KMS-11 (cell line): ENCODE results near the gene TIAM1.

Source experiments
- H2AFZ ChIP-seq: fragments of 200-600 bp; sonication (generic); 2 replicates; pipeline ENCODE4 v1.6.1; 2016; ENCODE audit warnings: antibody characterized with exemption, mixed run types, low read depth
- H3K27ac ChIP-seq: fragments of 200-600 bp; sonication (generic); 2 replicates; pipeline ENCODE4 v1.6.1; 2016; ENCODE audit warnings: mild to moderate bottlenecking, mixed run types
- H3K27me3 ChIP-seq: fragments of 200-600 bp; sonication (generic); 2 replicates; pipeline ENCODE4 v1.6.1; 2017; ENCODE audit warnings: mild to moderate bottlenecking, low read depth, mixed run types, moderate library complexity; ENCODE audit not compliant: insufficient read depth
- H3K36me3 ChIP-seq: fragments of 200-600 bp; sonication (generic); 2 replicates; pipeline ENCODE4 v1.6.1; 2017; ENCODE audit warnings: mild to moderate bottlenecking, mixed run types; ENCODE audit not compliant: insufficient read depth
- H3K4me1 ChIP-seq: fragments of 200-600 bp; sonication (generic); 2 replicates; pipeline ENCODE4 v1.6.1; 2016; ENCODE audit warnings: mild to moderate bottlenecking, low read depth, mixed run types; ENCODE audit not compliant: poor library complexity, severe bottlenecking
- H3K4me2 ChIP-seq: fragments of 200-600 bp; sonication (generic); 2 replicates; pipeline ENCODE4 v1.7.0; 2016; ENCODE audit warnings: mild to moderate bottlenecking, mixed run types
- H3K4me3 ChIP-seq: fragments of 200-600 bp; sonication (generic); IDR thresholded peaks from 2 replicates; pipeline ENCODE4 v1.6.1; 2017; ENCODE audit warnings: low read depth, low read length, mixed read lengths; ENCODE audit not compliant: insufficient read depth
- H3K79me2 ChIP-seq: fragments of 200-600 bp; sonication (generic); 2 replicates; pipeline ENCODE4 v1.6.1; 2016; ENCODE audit warnings: low read depth, mixed run types; ENCODE audit not compliant: insufficient read depth
- H3K9ac ChIP-seq: fragments of 200-600 bp; sonication (generic); 2 replicates; pipeline ENCODE4 v1.6.1; 2016; ENCODE audit warnings: mild to moderate bottlenecking, mixed run types
- H4K20me1 ChIP-seq: fragments of 200-600 bp; sonication (generic); 2 replicates; pipeline ENCODE4 v1.6.1; 2016; ENCODE audit warnings: mild to moderate bottlenecking, mixed run types; ENCODE audit not compliant: insufficient read depth
- CTCF ChIP-seq: fragments of 200-600 bp; sonication (generic); conservative IDR thresholded peaks from 2 replicates; pipeline ENCODE4 v1.6.1; 2017; ENCODE audit warnings: low read depth, mild to moderate bottlenecking, antibody characterized with exemption, low read length, moderate library complexity, mixed read lengths

Gene TIAM1, protein sequence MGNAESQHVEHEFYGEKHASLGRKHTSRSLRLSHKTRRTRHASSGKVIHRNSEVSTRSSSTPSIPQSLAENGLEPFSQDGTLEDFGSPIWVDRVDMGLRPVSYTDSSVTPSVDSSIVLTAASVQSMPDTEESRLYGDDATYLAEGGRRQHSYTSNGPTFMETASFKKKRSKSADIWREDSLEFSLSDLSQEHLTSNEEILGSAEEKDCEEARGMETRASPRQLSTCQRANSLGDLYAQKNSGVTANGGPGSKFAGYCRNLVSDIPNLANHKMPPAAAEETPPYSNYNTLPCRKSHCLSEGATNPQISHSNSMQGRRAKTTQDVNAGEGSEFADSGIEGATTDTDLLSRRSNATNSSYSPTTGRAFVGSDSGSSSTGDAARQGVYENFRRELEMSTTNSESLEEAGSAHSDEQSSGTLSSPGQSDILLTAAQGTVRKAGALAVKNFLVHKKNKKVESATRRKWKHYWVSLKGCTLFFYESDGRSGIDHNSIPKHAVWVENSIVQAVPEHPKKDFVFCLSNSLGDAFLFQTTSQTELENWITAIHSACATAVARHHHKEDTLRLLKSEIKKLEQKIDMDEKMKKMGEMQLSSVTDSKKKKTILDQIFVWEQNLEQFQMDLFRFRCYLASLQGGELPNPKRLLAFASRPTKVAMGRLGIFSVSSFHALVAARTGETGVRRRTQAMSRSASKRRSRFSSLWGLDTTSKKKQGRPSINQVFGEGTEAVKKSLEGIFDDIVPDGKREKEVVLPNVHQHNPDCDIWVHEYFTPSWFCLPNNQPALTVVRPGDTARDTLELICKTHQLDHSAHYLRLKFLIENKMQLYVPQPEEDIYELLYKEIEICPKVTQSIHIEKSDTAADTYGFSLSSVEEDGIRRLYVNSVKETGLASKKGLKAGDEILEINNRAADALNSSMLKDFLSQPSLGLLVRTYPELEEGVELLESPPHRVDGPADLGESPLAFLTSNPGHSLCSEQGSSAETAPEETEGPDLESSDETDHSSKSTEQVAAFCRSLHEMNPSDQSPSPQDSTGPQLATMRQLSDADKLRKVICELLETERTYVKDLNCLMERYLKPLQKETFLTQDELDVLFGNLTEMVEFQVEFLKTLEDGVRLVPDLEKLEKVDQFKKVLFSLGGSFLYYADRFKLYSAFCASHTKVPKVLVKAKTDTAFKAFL (N-terminal part only)

GRCh38 chr21:31343680-31344480 lies at the start of gene TIAM1:
TSS of gene TIAM1 (minus strand) at chr21:31344261. CDS start at chr21:31266972, 77,289 bp downstream.
- no peak within 1 kb of the TSS for H2AFZ ChIP-seq
- H3K4me2 ChIP-seq, result no peak within 1 kb of the TSS
- H3K27me3 ChIP-seq, result no peaks in the 10 kb centered on the region
- H3K4me3 ChIP-seq, result no peak within 1 kb of the TSS
- H3K9ac ChIP-seq, result no peak within 1 kb of the TSS
- H3K4me1 ChIP-seq, result no peaks in the 10 kb centered on the region
- H3K36me3 ChIP-seq, result no peaks in the 10 kb centered on the region
- H4K20me1 ChIP-seq, result no peaks in the 10 kb centered on the region
- no peak within 1 kb of the TSS for H3K27ac ChIP-seq
- no peak for TF ChIP-seq CTCF
- no peaks in the 10 kb centered on the region for H3K79me2 ChIP-seq

- Histone ChIP-seq H3K27me3 (no peaks in the 10 kb centered on the region), H3K27ac (no peak overlapping the region)
Observed at GRCh38 chr21:31387560-31388186, 43.6 kb upstream of the TIAM1 start.

DNA sequence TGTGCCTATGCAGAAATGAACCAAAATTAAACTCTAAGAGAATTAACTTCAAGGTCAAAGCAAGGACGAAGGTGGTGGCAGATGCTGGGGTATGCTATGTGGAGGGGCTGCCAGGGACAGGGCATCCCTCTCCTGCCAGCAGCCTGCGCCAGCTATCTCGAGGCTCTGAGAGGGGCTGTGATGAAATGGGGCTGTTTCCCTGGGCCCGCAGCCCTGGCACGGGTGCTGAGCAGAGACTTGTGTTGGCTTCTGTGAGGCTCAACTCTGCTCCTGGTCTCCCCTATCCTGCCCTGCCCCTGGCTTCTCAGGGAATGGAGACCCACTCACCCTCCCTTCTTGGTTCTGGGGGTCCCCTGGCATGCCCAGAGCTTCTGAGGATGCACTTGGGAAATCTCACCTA lies 41.9 kb upstream of the TIAM1 start:
- Histone ChIP-seq H4K20me1 (no peaks in the 10 kb centered on the region), H3K79me2 (no peaks in the 10 kb centered on the region), H3K4me3 (no peak overlapping the region), H3K4me2 (no peak overlapping the region), H3K27me3 (no peaks in the 10 kb centered on the region), H3K9ac (no peak overlapping the region), H3K36me3 (no peaks in the 10 kb centered on the region), H2AFZ (no peak overlapping the region), H3K27ac (no peak overlapping the region), H3K4me1 (no peaks in the 10 kb centered on the region)
- TF ChIP-seq CTCF, result no peak

More at GRCh38 chr21:31387560-31388186, 43.6 kb upstream of the TIAM1 start:
- no peaks in the 10 kb centered on the region for H3K4me1 ChIP-seq
- no peak overlapping the region for H3K4me2 ChIP-seq
- no peak overlapping the region for H3K9ac ChIP-seq
- TF ChIP-seq CTCF, result no peak
- H2AFZ ChIP-seq, result no peak overlapping the region
- no peak overlapping the region for H3K4me3 ChIP-seq
- no peaks in the 10 kb centered on the region for H4K20me1 ChIP-seq
- no peaks in the 10 kb centered on the region for H3K36me3 ChIP-seq
- H3K79me2 ChIP-seq, result no peaks in the 10 kb centered on the region
